GM15510 (cell line): ENCODE measurements around the gene BMAL1.

Experiments used
- POLR2A ChIP-seq: IDR thresholded peaks from 3 replicates; pipeline ENCODE4 v1.6.1; 2011; ENCODE audit warnings: borderline replicate concordance; ENCODE audit not compliant: insufficient read length; ENCODE audit errors: extremely low read depth

Gene BMAL1

GRCh38 chr11:13338019-13338426 is 60.4 kb downstream of the BMAL1 start:
- TF ChIP-seq POLR2A = no peak

GRCh38 chr11:13338427-13339069 is 61.0 kb downstream of the BMAL1 start:
- TF ChIP-seq POLR2A = no peak

GRCh38 chr11:13339195-13340153 is 61.9 kb downstream of the BMAL1 start:
- no peak for TF ChIP-seq POLR2A

GRCh38 chr11:13341026-13341425 is 63.4 kb downstream of the BMAL1 start:
- TF ChIP-seq POLR2A = no peak

- no peak for TF ChIP-seq POLR2A
Observed at GRCh38 chr11:13343067-13343466, 65.5 kb downstream of the BMAL1 start.

- TF ChIP-seq POLR2A = no peak
Observed at GRCh38 chr11:13343931-13344717, 66.5 kb downstream of the BMAL1 start.

- TF ChIP-seq POLR2A = no peak
Observed at GRCh38 chr11:13344818-13345217, 67.2 kb downstream of the BMAL1 start.

GRCh38 chr11:13346470-13346869 is 68.9 kb downstream of the BMAL1 start:
- no peak for TF ChIP-seq POLR2A

GRCh38 chr11:13347901-13348300 is 70.3 kb downstream of the BMAL1 start:
- TF ChIP-seq POLR2A = no peak

- no peak for TF ChIP-seq POLR2A
Observed at GRCh38 chr11:13348305-13348704, 70.7 kb downstream of the BMAL1 start.

GRCh38 chr11:13349046-13349445 is 71.5 kb downstream of the BMAL1 start:
- TF ChIP-seq POLR2A = no peak

- no peak for TF ChIP-seq POLR2A
Observed at GRCh38 chr11:13349581-13349980, 72.0 kb downstream of the BMAL1 start.

- TF ChIP-seq POLR2A = no peak
Observed at GRCh38 chr11:13352711-13353110, 75.1 kb downstream of the BMAL1 start.

GRCh38 chr11:13354335-13354734 is 76.7 kb downstream of the BMAL1 start:
- no peak for TF ChIP-seq POLR2A

- TF ChIP-seq POLR2A = no peak
Observed at GRCh38 chr11:13355191-13355590, 77.6 kb downstream of the BMAL1 start.
